Activated CD8-positive, alpha-beta memory T cell treated with anti-CD3 and anti-CD28 coated beads, Interleukin-2, amount 10 ng/mL, durations not matched to agents 7 days and 5 days (primary cell): ENCODE results near the gene LSM14B. TPM values are rescaled to one million over a fixed set of nuclear protein-coding genes. Genes with fewer than 3 reads are reported as not detected.

Source experiments
- ATAC-seq: fragments of 150-1000 bp; cut with Tn5 transposase; one replicate; pipeline ENCODE4 v1.10.0; 2021; ENCODE audit warnings: moderate library complexity
- CTCF ChIA-PET: fragments of 350-600 bp; sonication (Branson Sonifier 250); formaldehyde crosslinking; loops from one replicate; lab custom pipeline; 2021; ENCODE audit warnings: antibody characterized with exemption; lab: Charles Lee
- DNase-seq: peaks from one replicate; pipeline ENCODE4 v3.0.0-alpha.2; 2020
- H3K27ac Mint-ChIP-seq: one replicate; pipeline ENCODE4 v1.8.0; 2021; ENCODE audit warnings: mild to moderate bottlenecking, mixed read lengths
- H3K27me3 Mint-ChIP-seq: one replicate; pipeline ENCODE4 v1.8.0; 2021; ENCODE audit warnings: mixed read lengths
- H3K36me3 Mint-ChIP-seq: one replicate; pipeline ENCODE4 v1.8.0; 2021; ENCODE audit warnings: mild to moderate bottlenecking, mixed read lengths
- H3K4me1 Mint-ChIP-seq: one replicate; pipeline ENCODE4 v1.8.0; 2021; ENCODE audit warnings: mixed read lengths
- H3K4me3 Mint-ChIP-seq: one replicate; pipeline ENCODE4 v1.8.0; 2021; ENCODE audit warnings: mild to moderate bottlenecking, moderate library complexity, mixed read lengths
- H3K9me3 Mint-ChIP-seq: one replicate; pipeline ENCODE4 v1.8.0; 2022; ENCODE audit warnings: low read depth, mixed read lengths
- total RNA-seq, 2 experiments: library from RNA; stranded (reverse); gene quantifications; one replicate each; pipeline ENCODE4 v1.2.3, GENCODE V29; 2021

The LSM14B gene
- total RNA-seq, 2 experiments from 2014 or later, result 34.6 to 34.8 TPM

GRCh38 chr20:62149532-62150309 lies 27.4 kb downstream of the LSM14B start:
- no peak for ATAC-seq
- H3K4me1 Mint-ChIP-seq, result peaks cover 17% of the 10 kb centered on the region
- H3K36me3 Mint-ChIP-seq, result peaks cover 31% of the 10 kb centered on the region
- H3K27me3 Mint-ChIP-seq, result no peaks in the 10 kb centered on the region
- H3K27ac Mint-ChIP-seq, result no peak overlapping the region
- DNase-seq, result no peak
- no peak overlapping the region for H3K4me3 Mint-ChIP-seq
- peaks cover 6% of the 10 kb centered on the region for H3K9me3 Mint-ChIP-seq
- CTCF ChIA-PET, result no interaction called here

- CTCF ChIA-PET, result no interaction called here
- ATAC-seq, result no peak
Observed at GRCh38 chr20:62150310-62150575, 28.0 kb downstream of the LSM14B start.

DNA sequence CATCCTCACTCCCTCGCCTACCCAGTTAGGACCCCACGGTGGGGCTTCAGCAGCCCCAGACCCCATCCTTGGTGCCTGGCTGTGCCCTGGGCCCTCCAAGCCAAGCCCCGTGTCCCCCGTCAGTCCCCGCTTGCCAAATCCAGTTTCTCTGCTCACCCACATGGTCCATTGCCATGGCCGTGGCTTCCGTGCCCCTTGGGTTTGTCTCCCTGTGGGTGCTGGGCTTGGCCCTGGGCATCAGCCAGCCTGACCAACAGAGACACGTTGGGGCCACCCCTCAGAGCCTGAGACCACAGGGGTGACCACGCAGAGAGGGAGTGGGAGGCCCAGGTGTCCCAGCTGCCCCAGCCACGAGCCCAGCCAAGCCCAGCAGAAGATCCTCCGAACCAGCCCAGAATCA lies 28.9 kb downstream of the LSM14B start:
- H3K36me3 Mint-ChIP-seq, result peaks cover 30% of the 10 kb centered on the region
- DNase-seq, result no peak
- CTCF ChIA-PET, result no interaction called here
- no peak overlapping the region for H3K4me3 Mint-ChIP-seq
- ATAC-seq, result no peak
- H3K9me3 Mint-ChIP-seq, result peaks cover 6% of the 10 kb centered on the region
- peaks cover 5% of the 10 kb centered on the region for H3K4me1 Mint-ChIP-seq
- no peaks in the 10 kb centered on the region for H3K27me3 Mint-ChIP-seq
- no peak overlapping the region for H3K27ac Mint-ChIP-seq

More at GRCh38 chr20:62150310-62150575, 28.0 kb downstream of the LSM14B start:
- peaks cover 6% of the 10 kb centered on the region for H3K9me3 Mint-ChIP-seq
- no peak overlapping the region for H3K4me3 Mint-ChIP-seq
- H3K36me3 Mint-ChIP-seq, result peaks cover 32% of the 10 kb centered on the region
- no peaks in the 10 kb centered on the region for H3K27me3 Mint-ChIP-seq
- no peak for DNase-seq
- no peak overlapping the region for H3K27ac Mint-ChIP-seq
- peaks cover 11% of the 10 kb centered on the region for H3K4me1 Mint-ChIP-seq

- CTCF ChIA-PET, result no interaction called here
- Mint-ChIP-seq H3K4me3 (no peak overlapping the region), H3K4me1 (peaks cover 3% of the 10 kb centered on the region), H3K36me3 (peaks cover 30% of the 10 kb centered on the region), H3K27ac (no peak overlapping the region), H3K27me3 (no peaks in the 10 kb centered on the region), H3K9me3 (peaks cover 6% of the 10 kb centered on the region)
- no peak for DNase-seq
- ATAC-seq, result no peak
Observed at GRCh38 chr20:62151835-62152364, 29.6 kb downstream of the LSM14B start.

- Mint-ChIP-seq H3K9me3 (peaks cover 6% of the 10 kb centered on the region), H3K4me3 (no peak overlapping the region), H3K36me3 (peaks cover 39% of the 10 kb centered on the region), H3K27me3 (no peaks in the 10 kb centered on the region), H3K4me1 (peaks cover 17% of the 10 kb centered on the region), H3K27ac (no peak overlapping the region)
- CTCF ChIA-PET, result interaction anchor here (0.8 kb wide), 1 partner anchor 8 kb away, joined by 3 read pairs; no protein-coding TSS in a partner anchor
- DNase-seq (no peak), ATAC-seq (no peak)
Observed at GRCh38 chr20:62155428-62156253, 33.4 kb downstream of the LSM14B start.

DNA sequence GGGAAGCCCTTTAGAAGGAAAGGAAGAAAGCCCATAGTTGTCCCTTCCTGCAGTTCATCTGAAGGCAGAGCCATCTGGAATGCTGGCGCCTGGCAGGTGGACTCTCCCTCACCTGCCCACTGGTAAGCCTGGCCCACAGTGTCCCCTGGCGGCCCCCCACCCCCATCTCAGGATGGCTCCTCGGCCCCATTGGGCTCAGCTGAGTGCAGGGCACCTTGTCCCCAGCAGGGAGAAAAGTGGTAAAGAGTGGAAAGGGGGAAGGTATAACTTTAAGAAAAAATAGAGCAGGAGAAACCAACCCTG lies 33.9 kb downstream of the LSM14B start:
- CTCF ChIA-PET, result interaction anchor here (0.7 to 0.8 kb wide), 2 partner anchors 9 to 145 kb away, joined by 3 read pairs; no protein-coding TSS in a partner anchor
- no peak for ATAC-seq
- Mint-ChIP-seq H3K27me3 (no peaks in the 10 kb centered on the region), H3K27ac (no peak overlapping the region), H3K4me3 (no peak overlapping the region), H3K36me3 (peaks cover 41% of the 10 kb centered on the region), H3K4me1 (peaks cover 18% of the 10 kb centered on the region), H3K9me3 (peaks cover 6% of the 10 kb centered on the region)
- no peak for DNase-seq

DNA sequence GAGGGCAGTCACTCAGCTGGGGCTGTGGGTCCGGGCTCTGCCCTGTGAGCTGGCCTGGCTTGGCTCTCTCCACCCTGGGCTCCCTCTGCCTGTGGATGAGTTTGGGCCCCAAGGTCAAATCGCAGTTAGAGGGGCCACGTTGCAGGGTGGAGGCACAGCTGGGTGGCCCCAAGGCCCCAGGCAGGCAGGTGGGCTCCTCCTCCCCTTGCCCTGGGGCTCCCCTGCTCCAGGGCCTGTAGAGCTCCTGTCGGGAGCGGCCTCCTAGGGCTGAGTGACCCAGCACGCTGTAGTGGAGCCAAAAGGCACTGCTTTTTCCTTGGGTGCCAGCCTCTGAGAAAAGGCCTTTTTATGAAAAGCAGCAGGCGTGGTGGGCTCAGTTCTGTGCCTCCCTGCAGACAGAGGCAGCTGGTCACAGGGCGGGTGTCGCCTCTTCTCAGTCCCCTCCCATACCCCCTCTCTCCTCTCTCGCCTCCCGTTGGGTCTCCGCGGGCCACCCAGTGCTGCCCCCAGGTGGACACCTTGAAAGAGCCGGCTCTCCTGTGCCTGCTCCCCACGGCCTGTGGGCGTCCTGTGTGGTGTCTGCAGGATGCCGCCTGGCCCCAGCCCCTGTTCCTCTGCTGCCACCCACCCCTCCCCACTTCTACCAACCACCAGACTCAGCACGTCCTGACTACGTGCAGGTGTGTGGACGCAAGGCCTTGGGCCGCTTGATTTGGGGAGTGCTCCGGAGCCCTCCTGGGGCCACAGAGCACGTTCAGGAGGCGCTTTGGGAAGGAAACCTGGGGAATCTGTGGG lies 34.5 kb downstream of the LSM14B start:
- ATAC-seq, result peak; percentile 81
- CTCF ChIA-PET, result interaction anchor here (0.7 to 0.8 kb wide), 2 partner anchors 9 to 146 kb away, joined by 3 read pairs; no protein-coding TSS in a partner anchor
- Mint-ChIP-seq H3K27me3 (no peaks in the 10 kb centered on the region), H3K4me3 (no peak overlapping the region), H3K9me3 (peaks cover 6% of the 10 kb centered on the region), H3K36me3 (peaks cover 44% of the 10 kb centered on the region), H3K27ac (no peak overlapping the region), H3K4me1 (peaks cover 18% of the 10 kb centered on the region)
- DNase-seq, result peak; percentile 77

DNA sequence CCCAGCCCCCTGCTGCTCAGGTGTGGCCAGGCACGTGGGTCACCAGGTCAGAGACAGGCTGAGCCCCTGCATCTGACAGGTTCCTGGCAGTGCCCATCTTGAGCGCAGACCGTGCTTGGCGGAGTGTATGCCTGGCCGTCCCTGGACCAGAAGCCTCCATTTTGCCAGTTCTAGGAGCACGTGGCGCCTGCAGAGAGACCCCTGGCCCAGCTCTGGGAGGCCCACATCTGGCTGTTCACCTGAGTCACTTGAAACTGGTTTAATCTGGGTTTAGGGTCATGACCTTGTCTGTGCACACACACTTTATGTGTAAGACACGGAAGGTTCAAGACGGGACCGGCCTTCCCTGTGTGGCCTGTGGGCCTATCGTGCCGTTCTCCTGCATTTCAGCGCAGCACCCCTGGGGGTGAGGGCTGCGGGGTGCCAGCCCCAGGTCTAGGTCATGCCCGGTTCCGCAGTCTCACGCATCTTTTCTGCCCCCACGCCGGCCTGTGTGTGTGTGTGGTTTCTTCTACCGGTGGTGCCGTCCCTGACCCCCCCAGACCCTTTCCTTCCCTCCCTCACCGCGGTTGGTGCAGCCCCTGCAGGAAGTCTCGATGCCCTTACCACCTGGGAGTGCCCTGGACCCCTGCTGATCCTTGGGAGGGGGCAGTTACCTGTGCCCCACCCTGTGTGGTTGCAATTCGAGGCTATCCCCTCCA lies 35.3 kb downstream of the LSM14B start:
- DNase-seq (no peak), ATAC-seq (no peak)
- H3K4me1 Mint-ChIP-seq, result peaks cover 18% of the 10 kb centered on the region
- CTCF ChIA-PET, result no interaction called here
- no peaks in the 10 kb centered on the region for H3K27me3 Mint-ChIP-seq
- no peak overlapping the region for H3K4me3 Mint-ChIP-seq
- peaks cover 4% of the 10 kb centered on the region for H3K9me3 Mint-ChIP-seq
- no peak overlapping the region for H3K27ac Mint-ChIP-seq
- H3K36me3 Mint-ChIP-seq, result peaks cover 39% of the 10 kb centered on the region

DNA sequence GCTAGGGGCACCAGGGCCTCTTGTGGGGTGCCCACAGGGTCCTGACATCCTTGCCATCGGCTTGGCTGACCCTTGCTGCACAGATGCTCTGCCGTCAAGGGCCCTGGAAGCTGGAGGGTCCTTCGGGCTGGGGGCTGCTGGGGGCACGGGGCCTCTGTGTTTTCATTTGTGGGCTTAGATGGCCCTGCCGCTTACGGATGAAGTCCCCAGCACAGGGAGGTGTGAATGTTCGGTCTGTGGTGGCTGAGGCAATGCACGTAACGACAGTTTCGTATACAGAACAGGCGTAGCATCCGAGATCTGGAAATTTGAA lies 35.8 kb downstream of the LSM14B start:
- Mint-ChIP-seq H3K9me3 (peaks cover 4% of the 10 kb centered on the region), H3K27ac (no peak overlapping the region), H3K4me1 (peaks cover 18% of the 10 kb centered on the region), H3K36me3 (peaks cover 34% of the 10 kb centered on the region), H3K27me3 (no peaks in the 10 kb centered on the region), H3K4me3 (no peak overlapping the region)
- no peak for DNase-seq
- CTCF ChIA-PET, result no interaction called here
- ATAC-seq, result no peak

- H3K36me3 Mint-ChIP-seq, result peaks cover 29% of the 10 kb centered on the region
- CTCF ChIA-PET, result no interaction called here
Observed at GRCh38 chr20:62158541-62158940, 36.3 kb downstream of the LSM14B start.

DNA sequence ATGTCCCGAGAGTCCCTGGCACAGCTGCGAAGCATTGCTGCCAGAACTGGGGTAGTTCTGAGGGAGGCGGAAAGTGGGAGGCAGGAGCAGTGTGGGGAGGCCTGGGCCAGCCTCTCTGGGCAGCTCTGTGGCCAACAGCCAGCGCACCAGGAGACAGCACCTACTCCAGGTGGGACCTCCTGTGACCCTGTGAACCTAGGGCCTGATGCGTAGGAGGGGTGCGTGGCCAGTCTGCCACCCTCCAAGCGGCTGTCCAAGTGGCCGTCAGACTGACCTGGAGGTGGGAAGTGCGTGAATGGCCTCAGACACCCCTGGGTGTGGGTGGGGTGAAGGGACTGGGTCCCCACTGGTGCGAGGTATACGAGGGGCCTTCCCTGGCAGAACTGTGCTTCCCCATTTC lies 36.8 kb downstream of the LSM14B start:
- peaks cover 24% of the 10 kb centered on the region for H3K36me3 Mint-ChIP-seq
- H3K4me3 Mint-ChIP-seq, result no peak overlapping the region
- CTCF ChIA-PET, result no interaction called here

More at GRCh38 chr20:62158541-62158940, 36.3 kb downstream of the LSM14B start:
- H3K4me1 Mint-ChIP-seq, result peaks cover 18% of the 10 kb centered on the region
- no peak overlapping the region for H3K27ac Mint-ChIP-seq
- peaks cover 1% of the 10 kb centered on the region for H3K9me3 Mint-ChIP-seq
- DNase-seq (no peak), ATAC-seq (no peak)
- H3K4me3 Mint-ChIP-seq, result no peak overlapping the region
- H3K27me3 Mint-ChIP-seq, result no peaks in the 10 kb centered on the region

DNA sequence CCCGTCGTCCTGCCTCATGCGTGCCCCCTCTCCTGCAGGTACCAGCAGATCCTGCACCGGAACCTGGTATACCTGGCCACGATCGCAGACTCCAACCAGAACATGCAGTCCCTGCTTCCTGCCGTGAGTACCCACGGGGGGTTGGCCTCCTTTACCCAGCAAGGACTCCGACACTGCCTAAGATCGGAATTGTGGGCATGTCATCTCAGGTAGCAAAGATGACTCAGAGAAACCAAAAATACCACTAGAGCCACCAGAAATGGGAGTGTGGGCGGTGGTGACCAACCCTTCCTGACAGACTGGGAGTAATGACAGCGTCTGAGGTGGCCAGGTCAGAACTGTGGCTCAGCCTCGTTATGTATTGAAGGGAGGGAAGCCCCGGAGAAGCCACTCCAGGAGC lies 37.6 kb downstream of the LSM14B start:
- no peak overlapping the region for H3K4me3 Mint-ChIP-seq
- CTCF ChIA-PET, result no interaction called here
- DNase-seq, result peak; percentile 84
- peaks cover 18% of the 10 kb centered on the region for H3K36me3 Mint-ChIP-seq
- H3K27me3 Mint-ChIP-seq, result no peaks in the 10 kb centered on the region
- peak overlapping the region; percentile 62 for H3K27ac Mint-ChIP-seq
- peaks cover 18% of the 10 kb centered on the region for H3K4me1 Mint-ChIP-seq
- peak; percentile 59 for ATAC-seq
- H3K9me3 Mint-ChIP-seq, result no peaks in the 10 kb centered on the region

More for the DNA sequence above, 36.8 kb downstream of the LSM14B start:
- DNase-seq, result no peak
- Mint-ChIP-seq H3K27me3 (no peaks in the 10 kb centered on the region), H3K4me1 (peaks cover 18% of the 10 kb centered on the region), H3K27ac (no peak overlapping the region), H3K9me3 (no peaks in the 10 kb centered on the region)
- ATAC-seq, result no peak

DNA sequence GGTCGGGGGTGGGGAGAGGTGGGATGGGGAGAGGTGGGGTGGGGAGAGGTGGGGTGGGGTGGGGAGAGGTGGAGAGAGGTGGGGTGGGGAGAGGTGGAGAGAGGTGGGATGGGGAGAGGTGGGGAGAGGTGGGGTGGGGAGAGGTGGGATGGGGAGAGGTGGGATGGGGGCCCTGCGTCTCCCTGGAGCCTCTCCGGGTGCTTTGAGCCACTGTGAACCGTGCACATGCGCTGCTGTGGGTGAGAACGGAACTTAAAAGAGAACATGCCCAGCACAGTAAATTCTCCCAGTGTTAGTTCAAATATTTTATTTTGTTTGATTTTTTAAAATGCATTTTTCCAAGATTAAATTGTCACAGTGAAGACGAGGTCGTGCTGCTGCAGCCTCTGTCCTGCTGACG lies 38.0 kb downstream of the LSM14B start:
- H3K36me3 Mint-ChIP-seq, result peaks cover 17% of the 10 kb centered on the region
- H3K4me3 Mint-ChIP-seq, result no peak overlapping the region
- CTCF ChIA-PET, result no interaction called here
- ATAC-seq (no peak), DNase-seq (no peak)
- H3K4me1 Mint-ChIP-seq, result peaks cover 18% of the 10 kb centered on the region
- H3K27ac Mint-ChIP-seq, result no peak overlapping the region
- H3K9me3 Mint-ChIP-seq, result no peaks in the 10 kb centered on the region
- no peaks in the 10 kb centered on the region for H3K27me3 Mint-ChIP-seq
